PC-3 (cell line): Measurements from ENCODE around the gene GMDS.

Experiments
- EZH2 ChIP-seq: fragments of 300-600 bp; sonication (generic); IDR thresholded peaks from one replicate; pipeline ENCODE4 v1.6.1; 2017; ENCODE audit warnings: antibody characterized with exemption, mild to moderate bottlenecking, low read length; ENCODE audit not compliant: unreplicated experiment
- TF ChIP-seq, protein P1 (sequence below): fragments of 300-600 bp; sonication (generic); conservative IDR thresholded peaks from 2 replicates; pipeline ENCODE4 v1.5.1; 2017; ENCODE audit warnings: antibody characterized with exemption, low read depth, mild to moderate bottlenecking, low read length

DNA sequence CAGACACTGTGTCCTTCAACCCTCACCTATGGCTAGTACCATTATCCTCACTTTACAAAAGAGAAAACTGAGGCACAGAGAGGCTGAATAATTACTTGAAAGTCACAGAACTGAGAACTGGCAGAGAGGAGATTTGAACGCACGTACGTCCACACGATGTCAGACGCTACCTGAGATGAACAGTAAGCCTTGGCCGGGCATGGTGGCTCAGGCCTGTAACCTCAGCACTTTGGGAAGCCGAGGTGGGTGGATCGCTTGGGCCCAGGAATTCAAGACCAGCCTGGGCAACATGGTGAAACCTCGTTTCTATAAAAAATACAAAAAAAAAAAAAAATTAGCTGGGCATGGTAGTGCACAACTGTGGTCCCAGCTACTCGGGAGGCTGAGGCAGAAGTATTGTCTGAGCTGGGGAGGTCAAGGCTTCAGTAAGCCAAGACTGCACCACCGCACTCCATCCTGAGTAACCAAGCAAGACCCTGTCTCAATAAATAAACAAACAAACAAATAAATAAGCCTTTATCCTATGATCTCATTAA, 20.5 kb downstream of the GMDS start:
- TF ChIP-seq, protein P1, sequence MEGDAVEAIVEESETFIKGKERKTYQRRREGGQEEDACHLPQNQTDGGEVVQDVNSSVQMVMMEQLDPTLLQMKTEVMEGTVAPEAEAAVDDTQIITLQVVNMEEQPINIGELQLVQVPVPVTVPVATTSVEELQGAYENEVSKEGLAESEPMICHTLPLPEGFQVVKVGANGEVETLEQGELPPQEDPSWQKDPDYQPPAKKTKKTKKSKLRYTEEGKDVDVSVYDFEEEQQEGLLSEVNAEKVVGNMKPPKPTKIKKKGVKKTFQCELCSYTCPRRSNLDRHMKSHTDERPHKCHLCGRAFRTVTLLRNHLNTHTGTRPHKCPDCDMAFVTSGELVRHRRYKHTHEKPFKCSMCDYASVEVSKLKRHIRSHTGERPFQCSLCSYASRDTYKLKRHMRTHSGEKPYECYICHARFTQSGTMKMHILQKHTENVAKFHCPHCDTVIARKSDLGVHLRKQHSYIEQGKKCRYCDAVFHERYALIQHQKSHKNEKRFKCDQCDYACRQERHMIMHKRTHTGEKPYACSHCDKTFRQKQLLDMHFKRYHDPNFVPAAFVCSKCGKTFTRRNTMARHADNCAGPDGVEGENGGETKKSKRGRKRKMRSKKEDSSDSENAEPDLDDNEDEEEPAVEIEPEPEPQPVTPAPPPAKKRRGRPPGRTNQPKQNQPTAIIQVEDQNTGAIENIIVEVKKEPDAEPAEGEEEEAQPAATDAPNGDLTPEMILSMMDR, result no peak
- TF ChIP-seq EZH2, result no peak
